ENCODE results near the gene RASSF8.

RASSF8 gene

DNA sequence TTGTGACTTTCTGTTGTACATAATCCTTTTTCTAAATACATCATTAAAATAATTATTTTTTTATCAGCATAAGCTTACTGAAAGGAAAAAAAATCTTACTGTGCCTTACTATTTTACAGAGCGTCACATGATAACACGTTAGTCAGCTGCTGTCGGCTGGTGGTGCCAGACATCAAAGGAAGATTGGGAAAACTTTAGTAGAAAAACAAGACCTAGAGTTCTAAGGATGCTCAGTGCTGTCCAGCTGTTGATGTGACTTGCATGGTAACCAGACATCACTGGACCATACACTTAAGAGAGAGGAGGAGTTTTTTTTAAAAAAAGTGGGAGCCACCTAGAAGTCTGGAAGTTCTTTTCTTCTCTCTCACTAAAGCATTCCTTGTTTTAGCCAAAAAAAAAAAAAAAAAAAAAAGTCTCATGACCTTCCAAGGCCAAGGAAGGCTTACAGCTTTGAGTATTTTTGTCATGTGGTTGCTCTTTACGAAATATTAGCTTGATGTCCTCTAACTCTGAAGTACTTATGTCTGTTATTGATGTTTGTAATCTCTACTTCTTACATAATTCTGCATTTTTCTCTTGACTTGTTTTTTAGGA, 4.5 kb downstream of the RASSF8 start:
- no peak for DNase-seq

DNA sequence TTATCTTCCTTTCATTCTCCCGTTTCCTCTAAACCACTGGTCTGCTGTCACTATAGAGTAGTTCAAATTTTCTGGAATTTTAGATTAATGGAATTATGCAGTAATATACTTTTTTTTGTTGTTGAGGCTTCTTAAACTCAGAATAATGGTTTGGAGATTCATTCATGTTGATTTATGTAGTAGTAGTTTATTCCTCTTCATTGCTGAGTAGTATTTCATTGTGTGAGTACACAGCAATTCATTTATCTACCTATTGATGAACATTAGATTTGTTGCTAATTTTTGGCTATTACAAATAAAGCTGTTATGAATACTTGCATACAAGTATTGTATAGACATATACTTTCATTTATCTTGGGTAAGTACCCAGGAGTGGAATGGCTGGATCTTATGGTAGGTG, 7.2 kb downstream of the RASSF8 start:
- no peak for DNase-seq

DNA sequence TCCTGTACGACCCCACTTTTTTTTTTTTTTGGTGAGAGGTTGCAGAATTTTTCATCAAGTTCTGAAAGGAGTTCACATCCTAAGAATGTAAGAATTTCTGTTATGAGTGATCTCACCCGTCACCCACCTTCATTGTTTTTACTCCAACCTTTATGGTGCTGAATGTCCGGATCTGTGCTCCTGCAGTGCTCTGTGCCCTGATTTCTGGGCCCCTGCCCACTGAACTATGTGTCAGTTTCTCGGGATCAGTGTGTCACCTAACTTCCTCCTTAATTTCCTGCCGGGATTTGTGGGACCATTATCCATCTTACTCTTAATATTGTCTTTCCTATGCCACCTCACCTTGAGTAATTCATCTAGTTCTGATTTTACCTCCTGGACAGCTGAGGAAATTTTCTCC, 11.6 kb downstream of the RASSF8 start:
- no peak for DNase-seq

DNA sequence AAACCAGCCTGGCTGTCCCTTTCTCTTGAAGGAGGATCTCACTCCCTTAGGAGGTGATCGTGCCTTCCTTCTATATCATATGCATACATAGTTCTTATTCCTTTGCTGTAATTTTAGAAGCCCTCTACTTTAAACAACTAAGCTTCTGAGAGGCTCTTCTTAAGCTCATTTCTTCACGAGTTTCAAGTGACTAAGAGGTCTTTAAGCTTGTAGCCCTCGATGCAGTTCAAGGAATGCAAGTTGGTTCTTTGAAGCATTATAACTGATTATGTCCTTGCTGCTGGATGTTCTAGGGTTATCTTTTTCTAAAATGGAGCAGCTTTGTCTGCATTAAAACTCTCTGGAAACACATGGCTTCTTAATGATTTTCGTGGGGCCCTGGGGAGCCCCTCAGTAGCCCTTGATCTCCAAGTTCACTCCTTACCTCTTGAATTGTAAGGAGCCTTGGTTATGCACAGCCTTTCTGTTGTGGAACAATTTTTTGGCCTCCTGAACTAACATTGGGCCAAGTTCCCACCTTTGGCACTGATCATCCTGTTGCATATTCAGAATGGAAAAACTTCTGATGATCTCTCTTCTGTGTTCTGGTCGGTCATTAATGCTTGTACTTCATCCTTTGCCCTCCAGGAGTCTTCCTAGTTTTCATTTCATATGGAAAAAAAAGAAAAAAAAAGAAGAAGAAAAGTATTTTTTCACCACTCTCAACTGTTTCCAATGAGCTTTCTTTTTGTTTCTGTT, 12.6 kb downstream of the RASSF8 start:
- no peak for DNase-seq

DNA sequence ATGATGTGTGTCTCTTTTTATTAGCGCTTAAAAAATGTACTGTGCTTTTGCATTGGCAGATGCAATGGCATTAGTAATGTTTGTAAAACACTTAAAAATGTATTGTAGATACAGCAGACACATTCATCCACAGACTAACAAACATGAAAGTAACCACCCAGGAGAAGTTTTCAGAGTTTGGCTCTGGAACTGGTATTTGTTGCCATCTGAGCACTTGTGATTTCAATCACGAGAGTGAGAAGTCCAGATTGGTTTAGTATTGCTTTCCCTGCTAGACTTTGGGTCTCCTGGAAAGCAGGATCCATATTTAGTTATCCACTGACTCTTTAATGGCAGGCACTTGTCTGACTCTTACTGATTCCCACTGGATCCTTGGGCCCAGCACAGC, 13.2 kb downstream of the RASSF8 start:
- DNase-seq: no peak

DNA sequence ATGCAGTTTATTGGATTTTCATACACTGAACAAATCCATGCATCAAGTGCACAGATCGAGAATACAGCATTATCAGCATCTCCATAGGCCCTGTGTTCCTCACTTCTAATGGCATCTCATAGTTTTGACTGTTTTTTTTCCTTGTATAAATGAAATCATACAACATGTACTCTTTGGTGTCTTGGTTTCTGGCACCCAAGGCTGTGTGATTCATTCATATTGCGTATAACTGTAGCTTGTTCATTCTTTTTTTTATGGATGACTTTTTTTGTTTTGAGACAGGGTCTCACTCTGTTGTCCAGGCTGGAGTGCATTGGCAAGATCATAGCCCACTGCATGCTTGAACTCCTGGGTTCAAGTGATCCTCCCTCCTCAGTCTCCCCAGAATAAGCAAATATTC, 14.3 kb downstream of the RASSF8 start:
- no peak for DNase-seq

DNA sequence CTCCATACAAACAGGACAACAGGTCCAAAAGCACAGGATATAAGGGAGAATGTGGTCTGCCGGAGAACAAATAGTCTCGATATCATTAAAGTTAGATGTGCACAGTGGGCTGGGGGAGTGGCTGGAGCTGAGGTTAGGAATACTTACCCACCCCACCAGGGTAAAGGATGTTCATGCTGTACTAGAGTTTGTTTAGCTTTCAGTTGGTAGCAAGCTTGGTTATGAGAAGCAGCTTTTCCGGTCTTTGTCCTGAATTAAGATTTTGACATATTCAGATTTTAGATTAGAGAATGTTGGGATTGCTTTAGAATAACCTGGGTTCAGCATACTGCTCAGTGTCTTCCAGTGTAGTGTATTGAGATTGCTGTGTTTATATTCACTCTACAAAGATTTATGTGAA, 16.7 kb downstream of the RASSF8 start:
- DNase-seq: no peak

DNA sequence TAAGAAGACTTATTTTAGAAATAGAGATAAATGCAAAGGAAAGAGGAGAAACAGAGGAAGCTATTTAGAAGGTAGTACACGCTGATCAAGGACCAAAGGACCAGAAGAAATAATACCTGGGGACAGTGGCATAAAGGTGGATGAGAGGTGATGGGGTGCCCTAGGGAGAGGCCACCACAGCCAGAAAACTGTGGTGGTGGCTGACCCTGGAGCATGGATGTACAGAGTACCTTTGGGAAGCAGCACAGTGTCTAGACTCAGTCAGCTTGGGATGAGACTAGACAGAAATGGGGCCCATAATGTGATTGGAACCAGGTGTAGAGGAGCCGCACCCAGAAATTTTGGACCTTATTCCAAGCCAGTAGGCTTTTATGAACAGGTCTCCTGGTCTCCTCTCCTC, 17.2 kb downstream of the RASSF8 start:
- no peak for DNase-seq

DNA sequence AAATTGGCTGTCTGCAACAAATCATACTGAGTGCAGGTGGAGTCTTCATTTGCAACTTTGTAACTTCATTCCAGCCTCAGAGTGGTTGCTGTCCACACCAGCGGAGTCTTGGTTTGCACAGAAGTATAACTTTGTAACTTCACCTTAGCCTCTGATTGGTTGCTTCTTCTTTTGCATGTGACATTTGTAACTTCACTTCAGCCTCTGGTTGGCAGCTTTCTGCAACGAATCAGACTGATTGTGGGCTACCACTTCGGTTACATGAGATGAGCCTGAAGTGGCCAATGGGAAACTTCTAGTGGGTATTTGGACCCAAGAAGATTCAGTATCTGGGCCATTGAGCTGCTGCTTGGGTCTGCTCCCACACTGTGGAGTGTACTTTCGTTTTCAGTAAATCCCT, 17.8 kb downstream of the RASSF8 start:
- no peak for DNase-seq

DNA sequence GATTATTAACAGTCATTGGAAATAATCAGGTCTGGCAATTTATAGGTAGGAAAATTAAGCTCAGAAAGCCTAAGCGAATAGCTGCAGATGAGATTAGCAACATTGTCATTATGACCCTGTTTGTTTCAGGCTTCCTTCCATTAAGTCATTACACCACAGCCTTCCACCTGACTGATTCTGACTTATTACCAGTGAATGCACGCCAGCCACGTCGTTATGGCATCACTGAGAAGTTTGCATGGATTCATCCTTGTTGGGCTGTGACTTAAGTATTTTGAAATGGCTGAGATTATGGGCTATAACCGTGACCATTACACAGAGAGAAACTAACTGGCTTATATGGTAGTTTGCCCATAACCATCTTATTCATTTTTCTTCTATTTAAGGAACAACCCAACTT, 18.6 kb downstream of the RASSF8 start:
- DNase-seq: no peak

DNA sequence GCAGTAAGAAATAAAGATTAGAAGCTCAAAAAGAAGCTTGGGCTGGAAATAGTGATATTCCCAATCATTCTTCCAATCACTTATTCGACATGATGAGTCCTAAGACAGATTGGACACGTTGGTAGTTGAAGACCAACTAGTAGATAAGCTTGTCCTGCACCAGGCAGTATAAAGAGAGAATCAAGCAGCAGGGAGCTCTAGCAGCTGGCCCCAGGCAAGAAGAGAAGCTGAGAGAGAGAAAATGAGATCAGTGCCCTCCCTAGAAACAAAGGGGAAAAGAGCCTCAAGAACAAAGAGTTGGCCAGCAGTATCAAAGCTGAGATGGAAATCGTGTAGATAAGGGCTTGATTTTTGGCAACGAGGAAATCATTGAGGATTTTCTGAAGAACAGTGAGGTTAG, 20.6 kb downstream of the RASSF8 start:
- no peak for DNase-seq

DNA sequence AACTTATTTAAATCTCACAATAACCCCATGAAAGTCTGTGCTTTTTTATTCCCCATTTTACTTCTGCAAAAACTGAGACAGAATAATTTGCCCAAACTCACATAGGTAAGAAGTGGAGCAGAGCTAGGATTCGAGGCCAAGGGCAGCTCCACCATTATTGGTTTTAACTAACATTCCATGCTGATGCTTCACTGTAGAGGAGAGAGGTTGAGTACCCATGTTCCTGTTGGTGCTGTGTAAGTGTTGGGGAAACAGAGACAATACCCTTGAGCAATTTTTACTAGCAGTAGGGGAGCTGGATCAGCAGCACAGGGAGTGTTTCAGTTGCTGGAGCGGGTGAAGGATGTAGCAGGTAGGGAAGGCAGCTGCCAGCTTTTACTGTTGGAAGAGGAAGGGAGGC, 21.1 kb downstream of the RASSF8 start:
- no peak for DNase-seq

DNA sequence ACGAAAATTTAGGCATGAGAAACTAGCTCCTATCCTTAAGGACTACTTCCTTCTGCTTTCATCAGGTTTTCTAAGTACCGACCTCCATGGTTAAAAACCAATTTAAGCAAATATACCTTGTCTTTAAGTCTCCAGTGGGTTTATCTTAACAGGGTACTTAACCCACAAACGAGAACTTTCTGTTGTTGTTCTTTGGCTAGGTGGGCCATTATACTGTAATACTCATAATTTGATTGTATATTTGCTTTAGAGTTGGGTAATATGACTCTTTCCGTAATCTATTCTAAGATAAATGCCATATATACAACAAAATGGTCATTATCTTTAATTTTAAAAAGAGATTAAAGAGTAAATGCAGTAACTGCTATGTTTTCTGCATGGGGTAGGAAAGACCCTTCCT, 21.6 kb downstream of the RASSF8 start:
- no peak for DNase-seq

DNA sequence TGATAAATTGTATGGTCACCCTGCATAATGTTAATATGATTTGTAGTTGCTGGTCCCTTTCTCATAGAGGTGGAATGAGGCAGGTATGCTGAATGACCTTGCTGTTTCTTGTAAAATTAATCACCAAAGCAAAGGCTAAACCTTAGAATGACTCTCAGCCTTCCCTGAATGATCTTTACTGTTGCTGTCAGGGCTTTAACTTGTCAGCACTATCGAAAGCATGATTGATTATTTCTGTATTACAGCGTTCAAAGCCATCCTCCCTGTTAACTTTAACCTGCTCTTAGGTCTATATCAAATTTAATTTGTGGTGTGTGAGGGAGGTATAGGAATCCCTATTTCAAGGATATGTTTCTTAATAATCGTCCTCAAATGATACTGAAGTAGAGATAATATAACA, 23.1 kb downstream of the RASSF8 start:
- no peak for DNase-seq

DNA sequence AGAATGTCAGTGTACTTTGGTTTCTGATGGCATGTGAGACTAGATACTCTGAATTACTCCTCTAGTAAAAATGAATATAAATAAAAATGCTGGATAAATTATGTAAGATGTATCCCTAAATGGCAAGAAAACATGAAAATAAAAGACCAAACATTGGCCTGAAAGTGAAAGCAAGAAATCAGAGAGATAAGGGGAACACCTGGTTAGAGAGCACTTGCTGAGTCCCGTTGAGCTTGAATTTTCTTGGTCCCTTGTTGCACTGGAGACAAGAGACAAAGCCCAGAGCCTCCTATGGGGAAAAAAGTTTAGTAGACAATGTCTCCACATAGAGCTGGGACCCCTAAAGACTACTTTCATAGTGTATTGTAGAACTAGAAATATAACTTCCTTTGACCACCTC, 23.9 kb downstream of the RASSF8 start:
- no peak for DNase-seq

DNA sequence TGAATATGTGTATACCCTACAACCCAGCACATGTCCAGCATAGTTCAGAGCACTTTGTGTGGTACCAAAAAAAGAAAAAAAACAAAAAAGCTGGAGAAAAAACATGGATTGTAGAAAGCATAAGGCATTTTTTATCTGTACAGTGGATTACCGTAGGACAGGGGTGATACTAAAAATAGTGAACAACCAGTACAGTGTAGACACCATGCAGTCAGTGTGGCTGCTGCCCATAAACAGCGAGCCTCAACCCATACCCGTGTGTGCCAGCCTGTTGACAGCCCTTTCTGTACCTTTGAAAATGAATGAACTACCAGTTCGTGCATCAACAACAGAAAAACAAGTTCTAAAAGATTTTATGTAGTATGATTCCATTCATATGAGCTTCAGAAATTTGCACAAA, 25.1 kb downstream of the RASSF8 start:
- no peak for DNase-seq

DNA sequence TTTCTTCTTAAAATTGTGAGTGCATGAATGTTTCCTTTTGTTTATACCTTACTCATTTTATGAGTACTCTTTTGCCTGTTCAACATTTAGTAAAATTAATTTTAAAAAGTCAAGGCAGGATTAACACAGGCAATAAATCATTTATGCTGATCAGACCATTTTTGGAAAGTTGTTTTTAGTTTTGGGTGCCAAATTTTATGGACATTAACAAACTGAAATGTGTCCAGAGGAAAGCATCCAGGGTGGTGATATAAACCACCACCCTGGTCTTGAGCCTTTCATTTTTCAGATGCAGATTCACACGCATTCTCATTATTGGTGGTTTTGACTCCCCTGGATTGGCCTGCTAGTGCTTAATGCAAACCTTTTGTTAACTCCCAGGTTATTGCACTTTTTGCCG, 26.3 kb downstream of the RASSF8 start:
- DNase-seq: no peak

DNA sequence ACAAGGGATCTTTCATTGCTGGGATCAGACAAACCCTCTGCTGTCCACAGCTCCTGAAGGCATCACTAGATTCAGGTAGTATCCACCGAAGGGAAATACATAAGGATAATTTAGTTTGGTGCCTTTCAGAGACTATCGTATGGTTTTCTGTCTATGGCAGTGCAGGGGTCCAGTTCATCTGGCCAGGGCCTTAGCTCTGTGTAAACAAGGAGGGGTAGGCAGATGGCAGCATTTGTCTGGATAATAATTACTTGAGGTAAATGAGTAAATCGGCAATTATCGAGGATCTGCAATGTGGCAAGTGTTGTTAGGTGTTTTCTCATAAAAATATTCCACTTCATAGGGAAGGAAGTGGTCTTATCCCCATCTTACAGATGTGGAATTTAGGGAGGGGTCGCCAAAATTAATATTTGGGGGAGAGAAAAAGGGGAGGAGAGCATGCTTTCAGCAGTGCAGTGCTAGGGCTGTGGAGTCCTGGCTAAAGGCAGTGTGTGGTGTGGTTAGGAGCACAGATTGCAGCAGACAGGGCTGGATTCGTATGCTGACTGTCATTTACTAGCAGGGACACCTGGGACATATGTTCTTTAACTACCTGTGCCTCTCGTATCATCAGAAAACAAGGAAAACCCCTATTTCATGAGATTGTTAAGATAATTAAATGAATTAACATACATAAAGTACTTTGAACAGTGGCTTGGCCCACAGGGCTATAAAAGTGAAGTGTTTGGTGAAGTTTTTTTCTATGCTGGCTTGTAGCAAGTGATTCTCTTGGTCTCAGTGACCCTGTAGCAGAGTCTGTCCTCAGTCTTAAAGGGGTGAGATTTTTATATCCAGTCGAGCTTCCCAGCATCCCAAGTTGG, 27.1 kb downstream of the RASSF8 start:
- no peak for DNase-seq

DNA sequence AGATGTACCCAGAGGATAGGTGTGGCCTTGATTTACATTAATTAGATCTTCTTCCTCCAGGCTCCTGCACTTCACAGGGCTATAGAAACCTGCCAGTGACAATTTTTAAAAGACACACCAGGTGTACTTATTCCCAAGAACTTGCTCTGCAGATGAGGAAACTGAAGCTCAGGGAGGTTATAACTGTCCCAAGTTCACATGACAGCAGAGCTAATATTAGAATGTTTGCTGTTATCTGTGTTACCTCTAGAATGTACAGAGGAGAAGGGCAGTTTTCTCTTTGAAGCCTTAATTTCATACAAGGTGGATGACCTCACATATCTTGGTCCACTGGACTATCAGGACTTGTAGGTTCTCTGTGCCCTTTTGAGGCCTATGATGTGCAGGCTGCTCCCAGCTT, 27.7 kb downstream of the RASSF8 start:
- DNase-seq: no peak

DNA sequence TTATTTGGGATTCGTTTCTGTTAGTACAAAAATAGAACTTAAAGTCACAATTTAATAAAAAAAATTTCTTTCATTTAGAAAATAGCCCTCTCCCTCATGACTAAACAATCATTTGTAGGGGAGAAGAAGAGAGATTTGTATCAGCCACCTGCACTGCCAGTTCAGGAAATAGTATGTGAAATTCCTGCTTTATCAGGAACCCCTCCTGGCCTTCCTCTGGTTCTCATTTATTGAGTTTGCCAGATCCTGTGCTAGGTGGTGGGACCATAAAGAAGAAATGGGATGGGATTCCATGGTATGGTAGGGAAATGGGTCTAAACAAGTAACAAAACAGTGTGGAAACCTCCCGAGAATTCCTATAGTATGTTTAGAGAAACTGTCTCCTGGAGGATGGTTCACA, 30.0 kb downstream of the RASSF8 start:
- DNase-seq: no peak

DNA sequence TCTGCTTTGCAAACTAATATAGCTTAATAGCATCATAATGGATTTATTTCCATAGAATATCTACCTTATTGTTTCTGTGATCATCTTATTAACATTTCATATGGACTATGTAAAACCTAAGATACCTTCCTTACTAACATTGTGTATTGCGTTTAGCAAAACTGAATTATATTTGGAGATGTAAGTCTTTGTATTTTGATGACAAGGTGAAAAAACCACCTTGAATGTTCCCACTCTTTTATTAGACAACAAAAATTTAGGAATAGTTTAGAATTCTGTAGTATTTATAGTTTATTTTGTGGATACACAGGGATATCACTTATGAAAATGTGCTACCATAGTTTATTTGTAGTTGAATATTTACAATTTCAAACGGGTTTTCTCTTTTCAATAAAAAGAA, 32.0 kb downstream of the RASSF8 start:
- DNase-seq: no peak

DNA sequence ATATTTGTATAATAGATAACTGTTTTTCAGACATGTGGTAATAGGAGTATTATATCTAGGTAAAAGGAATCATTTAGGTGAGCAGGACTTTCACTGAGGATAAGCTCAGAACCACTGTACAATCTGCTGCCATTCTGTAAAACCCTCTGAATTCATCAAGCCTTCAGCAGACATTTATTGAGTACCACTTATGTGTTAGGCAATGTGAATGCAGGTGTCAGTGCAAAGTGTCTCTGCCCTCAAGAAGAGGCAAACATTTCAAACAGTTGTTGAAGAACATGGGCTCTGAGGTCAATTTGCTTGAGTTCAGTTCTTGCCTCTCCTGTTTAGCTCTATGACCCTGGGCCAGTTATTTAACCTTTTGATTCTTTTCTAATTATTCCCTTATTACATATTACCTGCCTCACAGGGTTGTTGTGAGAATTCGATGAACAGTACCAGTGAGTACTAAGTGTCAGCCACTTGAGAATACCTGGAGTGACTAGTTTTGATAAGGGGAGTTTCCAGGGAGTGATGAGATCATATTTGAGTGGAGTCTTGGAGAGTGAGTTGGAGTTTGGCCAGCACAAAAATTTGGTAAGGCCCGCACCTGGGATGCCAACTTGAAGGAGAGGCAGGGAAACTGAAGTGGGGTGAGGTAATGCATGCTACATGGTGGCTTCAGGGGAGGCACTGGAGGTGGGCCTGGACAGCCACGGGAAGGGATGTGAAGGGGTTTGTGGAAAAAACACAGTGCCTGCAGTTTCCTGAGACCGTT, 33.7 kb downstream of the RASSF8 start:
- no peak for DNase-seq

DNA sequence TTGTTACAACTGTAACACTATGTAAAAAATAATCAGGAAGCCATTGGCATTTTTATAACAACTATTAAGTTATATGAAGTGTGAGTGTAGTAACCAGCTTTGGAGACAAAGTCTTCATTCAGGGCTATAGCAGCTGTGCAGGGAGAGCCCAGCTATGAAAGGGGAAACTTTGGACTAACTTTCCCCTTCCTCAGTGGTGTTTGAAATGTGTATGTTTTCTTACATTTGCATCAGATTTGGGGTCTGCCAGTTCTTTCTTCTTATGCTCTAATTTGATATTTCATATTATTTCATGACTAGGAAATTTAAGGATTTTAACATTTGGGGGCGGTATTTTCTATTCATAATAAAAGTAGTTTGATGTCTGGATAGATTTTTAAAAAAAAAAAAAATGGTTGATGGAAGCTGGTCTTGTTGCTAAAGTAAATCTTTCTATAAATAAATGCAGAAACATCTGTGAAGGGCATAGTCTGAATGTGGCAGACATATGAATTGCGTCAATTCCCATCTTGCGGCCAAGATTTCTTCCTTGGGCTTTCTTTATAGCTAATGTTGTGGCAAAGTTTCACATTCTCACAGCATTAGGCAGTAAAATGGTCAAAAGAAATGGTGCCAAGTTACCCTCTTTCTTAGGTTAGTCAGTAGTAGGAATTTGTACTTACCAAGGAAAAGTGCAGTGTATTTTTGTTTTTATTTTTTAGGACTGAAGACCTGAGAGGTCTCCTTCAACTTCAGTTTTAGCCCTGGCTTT, 35.6 kb downstream of the RASSF8 start:
- no peak for DNase-seq
